WI38 (cell line): ENCODE data around the gene FAM43B.
"Not testable (repeated sequence)": the region's sequence is repeated elsewhere in the genome, so short reads cannot be mapped to it uniquely, and the experiment has no call there.

Experiments
- H3K4me3 ChIP-seq: 2 replicates; pipeline ENCODE4 v1.5.1; 2011; ENCODE audit warnings: low read depth, mild to moderate bottlenecking, control low read depth, low read length
- TF ChIP-seq, protein P1 (sequence below): IDR thresholded peaks from 2 replicates; pipeline ENCODE4 v1.5.1; 2012; ENCODE audit warnings: low read depth, mild to moderate bottlenecking, control low read depth, low read length

The FAM43B gene

DNA sequence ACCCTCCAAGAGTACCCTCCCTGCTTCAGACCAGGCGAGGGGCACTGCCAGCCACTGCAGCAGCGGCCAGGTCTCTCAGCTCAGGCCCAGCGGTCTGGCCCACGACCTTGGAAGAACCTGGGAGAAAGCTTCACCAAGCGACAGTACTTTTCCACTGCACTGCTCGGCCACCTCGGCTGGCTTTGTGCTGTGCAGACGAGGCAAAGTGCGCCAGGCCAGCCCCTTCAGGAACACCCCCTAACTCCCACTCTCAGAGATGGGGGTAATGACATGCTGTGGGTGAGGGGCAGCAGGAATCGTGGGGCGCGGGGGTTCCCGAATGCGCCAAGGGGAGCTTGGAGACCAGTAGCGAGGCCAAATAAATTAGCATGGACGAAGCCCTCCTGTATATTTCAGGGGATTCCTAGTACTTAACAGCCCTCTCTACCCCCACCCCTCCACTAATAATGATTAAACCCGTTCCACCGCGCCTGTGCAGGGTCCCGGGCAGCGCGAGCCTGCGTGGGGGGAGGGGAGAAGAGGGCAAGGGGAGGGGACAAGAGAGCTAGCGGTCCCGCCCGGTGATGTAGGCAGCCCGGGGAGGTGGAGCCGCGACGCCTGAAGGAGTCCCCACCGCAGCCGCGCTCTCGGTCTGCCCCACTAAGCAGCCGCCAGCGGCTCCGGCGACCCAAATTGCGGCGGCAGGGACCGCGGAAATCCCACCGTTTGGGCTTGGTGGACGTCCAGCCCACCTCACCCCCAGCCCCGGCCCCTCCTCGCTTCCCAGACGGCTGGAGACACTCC, at the start of gene FAM43B:
FAM43B (plus strand) TSS at position 629 of the 783 bp plus-strand sequence. CDS start 401 bp downstream, outside the sequence.
- no peak within 1 kb of the TSS; the same call in 1 of the 2 replicates for H3K4me3 ChIP-seq
- TF ChIP-seq, protein P1, sequence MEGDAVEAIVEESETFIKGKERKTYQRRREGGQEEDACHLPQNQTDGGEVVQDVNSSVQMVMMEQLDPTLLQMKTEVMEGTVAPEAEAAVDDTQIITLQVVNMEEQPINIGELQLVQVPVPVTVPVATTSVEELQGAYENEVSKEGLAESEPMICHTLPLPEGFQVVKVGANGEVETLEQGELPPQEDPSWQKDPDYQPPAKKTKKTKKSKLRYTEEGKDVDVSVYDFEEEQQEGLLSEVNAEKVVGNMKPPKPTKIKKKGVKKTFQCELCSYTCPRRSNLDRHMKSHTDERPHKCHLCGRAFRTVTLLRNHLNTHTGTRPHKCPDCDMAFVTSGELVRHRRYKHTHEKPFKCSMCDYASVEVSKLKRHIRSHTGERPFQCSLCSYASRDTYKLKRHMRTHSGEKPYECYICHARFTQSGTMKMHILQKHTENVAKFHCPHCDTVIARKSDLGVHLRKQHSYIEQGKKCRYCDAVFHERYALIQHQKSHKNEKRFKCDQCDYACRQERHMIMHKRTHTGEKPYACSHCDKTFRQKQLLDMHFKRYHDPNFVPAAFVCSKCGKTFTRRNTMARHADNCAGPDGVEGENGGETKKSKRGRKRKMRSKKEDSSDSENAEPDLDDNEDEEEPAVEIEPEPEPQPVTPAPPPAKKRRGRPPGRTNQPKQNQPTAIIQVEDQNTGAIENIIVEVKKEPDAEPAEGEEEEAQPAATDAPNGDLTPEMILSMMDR = no peak

DNA sequence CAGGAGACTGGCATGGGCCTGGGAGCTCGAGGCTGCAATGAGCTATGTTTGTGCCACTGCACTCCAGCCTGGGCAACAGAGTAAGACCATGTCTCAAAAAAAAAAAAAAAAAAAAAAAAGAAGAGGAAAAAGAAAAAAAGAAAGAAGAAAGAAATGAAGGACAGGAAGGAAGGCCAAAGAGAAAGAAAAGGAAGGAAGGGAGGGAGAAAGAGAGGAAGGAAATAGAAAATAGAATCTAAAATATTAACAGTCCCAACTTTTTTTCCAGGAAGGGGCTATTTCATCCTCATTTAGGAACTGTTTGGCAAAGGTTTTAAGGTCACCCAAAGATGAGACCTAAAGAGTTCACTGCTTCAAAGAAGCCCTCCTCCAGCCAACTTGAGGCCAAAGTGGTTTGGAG, 46.9 kb upstream of the FAM43B start:
- no peak overlapping the region for H3K4me3 ChIP-seq
- TF ChIP-seq, protein P1 = no peak

- TF ChIP-seq, protein P1 = no peak
- peak overlapping the region; percentile 96 for H3K4me3 ChIP-seq
Observed at GRCh38 chr1:20507248-20507563, 45.2 kb upstream of the FAM43B start.

DNA sequence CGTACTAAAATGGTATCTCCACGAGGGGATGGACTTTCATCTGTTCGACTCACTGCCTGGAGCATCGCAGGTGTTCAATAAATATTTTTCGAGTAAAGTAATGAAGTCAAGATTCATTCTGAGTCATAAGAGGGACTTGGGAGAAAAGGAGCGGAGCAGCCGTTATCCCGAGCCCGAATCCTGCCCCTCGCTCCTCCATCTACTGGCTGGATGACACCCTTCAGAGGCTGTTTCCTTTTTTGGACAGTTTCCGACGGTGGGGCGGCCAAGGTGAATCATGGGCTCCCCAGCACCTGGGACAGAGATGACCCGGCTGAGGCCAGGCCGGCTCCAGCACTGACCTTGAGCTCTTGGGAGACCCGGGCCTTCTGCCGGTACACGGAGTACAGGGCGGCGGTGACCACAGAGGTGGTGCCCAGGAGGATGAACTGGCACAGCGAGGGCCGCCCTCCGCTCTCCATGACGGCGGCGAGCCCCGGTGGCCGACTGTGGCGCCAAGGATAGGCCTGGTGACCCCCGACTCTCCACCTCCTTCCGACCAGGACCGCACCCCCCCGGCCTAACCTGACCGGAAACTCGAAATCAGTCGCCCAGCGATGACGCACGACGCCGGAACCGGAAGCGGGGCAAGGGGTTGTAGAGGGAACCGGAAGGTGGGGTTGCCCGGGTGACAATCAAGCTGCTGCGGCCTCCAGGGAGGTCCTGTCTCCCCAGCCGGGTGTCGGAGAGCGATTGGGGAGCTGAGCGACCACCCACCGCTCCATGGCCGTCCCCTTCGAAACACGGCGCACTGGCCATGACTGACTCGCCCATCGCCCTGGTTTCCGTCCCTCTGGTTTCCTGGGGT, 44.6 kb upstream of the FAM43B start, which contains the start of gene MUL1:
MUL1 (minus strand) TSS at position 588 of the 847 bp plus-strand sequence; CDS start at position 461, 127 bp downstream.
- TF ChIP-seq, protein P1 = no peak
- H3K4me3 ChIP-seq = peak within 1 kb of the TSS; percentile 96

DNA sequence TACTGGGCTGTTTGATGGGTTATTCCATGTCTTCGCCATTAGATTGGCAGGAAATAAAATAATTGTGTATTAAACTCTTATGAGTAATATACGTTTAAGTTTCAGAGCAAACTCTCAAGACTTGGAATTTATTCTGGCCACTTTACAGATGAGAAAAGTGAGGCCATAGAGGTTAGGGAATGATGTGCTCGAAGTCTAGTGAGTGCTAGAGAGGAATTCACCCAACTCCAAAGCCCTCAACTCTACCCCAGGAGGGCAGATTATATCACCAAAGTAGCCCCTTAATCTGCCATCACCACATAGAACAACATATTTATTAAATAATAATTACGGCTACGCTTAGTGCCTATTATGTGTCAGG, 44.0 kb upstream of the FAM43B start:
- H3K4me3 ChIP-seq = peak overlapping the region; percentile 96
- TF ChIP-seq, protein P1 = no peak

- TF ChIP-seq, protein P1 = no peak
- H3K4me3 ChIP-seq = no peak overlapping the region
Observed at GRCh38 chr1:20511518-20512428, 40.6 kb upstream of the FAM43B start.

DNA sequence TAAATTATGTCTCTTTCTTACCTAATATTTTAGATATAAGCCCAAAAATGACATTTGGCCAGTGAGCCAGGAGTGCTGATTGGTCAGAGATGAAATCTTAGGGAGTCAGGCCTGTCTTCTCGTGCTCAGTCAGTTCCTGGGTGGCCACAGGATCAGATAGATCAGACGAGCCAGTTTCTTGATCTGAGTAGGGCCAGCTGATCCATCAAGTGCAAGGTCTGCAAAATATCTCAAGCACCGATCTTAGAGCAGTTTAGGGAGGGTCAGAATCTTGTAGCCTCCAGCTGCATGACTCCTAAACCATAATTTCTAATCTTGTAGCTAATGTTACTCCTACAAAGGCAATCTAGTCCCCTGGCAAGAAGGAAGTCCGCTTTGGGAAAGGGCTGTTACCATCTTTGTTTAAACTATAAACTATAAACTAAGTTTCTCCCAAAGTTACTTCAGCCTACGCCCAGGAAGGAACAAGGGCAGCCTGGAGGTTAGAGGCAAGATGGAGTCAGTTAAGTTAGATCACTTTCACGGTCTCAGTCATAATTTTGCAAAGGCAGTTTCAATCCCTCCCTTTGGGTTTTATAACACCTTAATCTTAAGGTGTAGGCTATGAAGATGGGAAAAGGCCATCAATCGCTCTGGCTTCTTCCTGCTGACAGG, 32.6 kb upstream of the FAM43B start:
- not testable (repeated sequence) for H3K4me3 ChIP-seq
